NT2/D1 (cell line): ENCODE results near the gene GLMN.

Experiments
- SUZ12 ChIP-seq: IDR thresholded peaks from 2 replicates; pipeline ENCODE4 v1.6.1; 2011; ENCODE audit not compliant: insufficient read length, insufficient read depth; ENCODE audit errors: extremely low read depth
- YY1 ChIP-seq: IDR thresholded peaks from 2 replicates; pipeline ENCODE4 v1.6.1; 2011; ENCODE audit not compliant: insufficient read length, insufficient read depth

- TF ChIP-seq YY1 (no peak), SUZ12 (no peak)
Measured at GRCh38 chr1:92307980-92308379, 9.2 kb upstream of the GLMN start.
